Peyer's patch (tissue), 4 donors: ENCODE results near the gene NDST3. TPM values are rescaled to one million over a fixed set of nuclear protein-coding genes. Genes with fewer than 3 reads are reported as not detected.

Experiments
- DNase-seq, 3 donors: peaks; one replicate each; pipeline ENCODE4 v3.0.0-alpha.2; 2017 to 2019
- H3K27ac ChIP-seq, 4 donors: fragments of 200-600 bp; sonication (generic); one replicate each; pipeline ENCODE4 v1.5.1; 2016 to 2019
- H3K27me3 ChIP-seq, 2 donors: fragments of 200-600 bp; sonication (generic); one replicate each; pipeline ENCODE4 v1.5.1; 2019
- H3K36me3 ChIP-seq, 3 donors: fragments of 200-600 bp; sonication (generic); one replicate each; pipeline ENCODE4 v1.5.1; 2016 to 2019
- H3K4me1 ChIP-seq, 4 donors: fragments of 200-600 bp; sonication (generic); one replicate each; pipeline ENCODE4 v1.5.1; 2016 to 2019
- H3K4me3 ChIP-seq, 4 donors: fragments of 200-600 bp; sonication (generic); 1 replicate in 3 of 4; 2 replicates in 1 of 4; pipeline ENCODE4 v1.5.1; 2016 to 2019; ENCODE audit warnings: mild to moderate bottlenecking in 1 of 4
- H3K9me3 ChIP-seq, 4 donors: fragments of 200-600 bp; sonication (generic); one replicate each; pipeline ENCODE4 v1.5.1; 2016 to 2019; ENCODE audit warnings: mild to moderate bottlenecking in 1 of 4
- POLR2A ChIP-seq, 2 donors: fragments of 450-650 bp; IDR thresholded peaks; one replicate each; pipeline ENCODE4 v1.5.1; 2017; ENCODE audit warnings: antibody characterized with exemption in 2 of 2, mild to moderate bottlenecking in 2 of 2, moderate library complexity in 2 of 2
- total RNA-seq, 4 donors: library from RNA; depleted of rRNA; stranded (reverse); fragments of >200 nt; gene quantifications; one replicate each; pipeline ENCODE4 v1.1.0, GENCODE V29; 2016
- TF ChIP-seq, protein P1 (sequence below), 6 experiments: fragments of 450-650 bp in 4 of 6; fragments of 200-600 bp in 2 of 6; sonication (generic) in 1 of 6; IDR thresholded peaks; one replicate each; pipeline ENCODE4 v1.5.1; 2017 to 2019; ENCODE audit warnings: antibody characterized with exemption in 6 of 6, mild to moderate bottlenecking in 3 of 6, moderate library complexity in 1 of 6

The NDST3 gene
- total RNA-seq, 4 donors from 2014 or later = not detected

GRCh38 chr4:118276580-118276979, 242.3 kb downstream of the NDST3 start:
- H3K4me1 ChIP-seq = peaks cover 0 to 17% (median 2%) of the 10 kb centered on the region in 4 donors
- TF ChIP-seq, protein P1, sequence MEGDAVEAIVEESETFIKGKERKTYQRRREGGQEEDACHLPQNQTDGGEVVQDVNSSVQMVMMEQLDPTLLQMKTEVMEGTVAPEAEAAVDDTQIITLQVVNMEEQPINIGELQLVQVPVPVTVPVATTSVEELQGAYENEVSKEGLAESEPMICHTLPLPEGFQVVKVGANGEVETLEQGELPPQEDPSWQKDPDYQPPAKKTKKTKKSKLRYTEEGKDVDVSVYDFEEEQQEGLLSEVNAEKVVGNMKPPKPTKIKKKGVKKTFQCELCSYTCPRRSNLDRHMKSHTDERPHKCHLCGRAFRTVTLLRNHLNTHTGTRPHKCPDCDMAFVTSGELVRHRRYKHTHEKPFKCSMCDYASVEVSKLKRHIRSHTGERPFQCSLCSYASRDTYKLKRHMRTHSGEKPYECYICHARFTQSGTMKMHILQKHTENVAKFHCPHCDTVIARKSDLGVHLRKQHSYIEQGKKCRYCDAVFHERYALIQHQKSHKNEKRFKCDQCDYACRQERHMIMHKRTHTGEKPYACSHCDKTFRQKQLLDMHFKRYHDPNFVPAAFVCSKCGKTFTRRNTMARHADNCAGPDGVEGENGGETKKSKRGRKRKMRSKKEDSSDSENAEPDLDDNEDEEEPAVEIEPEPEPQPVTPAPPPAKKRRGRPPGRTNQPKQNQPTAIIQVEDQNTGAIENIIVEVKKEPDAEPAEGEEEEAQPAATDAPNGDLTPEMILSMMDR (IDR thresholded peaks at IDR 0.05) = no peak
- no peak for TF ChIP-seq POLR2A (IDR thresholded peaks at IDR 0.05)
- no peaks in the 10 kb centered on the region for H3K27me3 ChIP-seq
- H3K9me3 ChIP-seq = no peaks in the 10 kb centered on the region
- peak overlapping the region in 3 of 4 donors; percentile 16 to 92 (median 86) for H3K27ac ChIP-seq
- DNase-seq = no peak
- H3K4me3 ChIP-seq = peak overlapping the region in 2 of 4 donors; percentile 9 to 58
- no peaks in the 10 kb centered on the region for H3K36me3 ChIP-seq

DNA sequence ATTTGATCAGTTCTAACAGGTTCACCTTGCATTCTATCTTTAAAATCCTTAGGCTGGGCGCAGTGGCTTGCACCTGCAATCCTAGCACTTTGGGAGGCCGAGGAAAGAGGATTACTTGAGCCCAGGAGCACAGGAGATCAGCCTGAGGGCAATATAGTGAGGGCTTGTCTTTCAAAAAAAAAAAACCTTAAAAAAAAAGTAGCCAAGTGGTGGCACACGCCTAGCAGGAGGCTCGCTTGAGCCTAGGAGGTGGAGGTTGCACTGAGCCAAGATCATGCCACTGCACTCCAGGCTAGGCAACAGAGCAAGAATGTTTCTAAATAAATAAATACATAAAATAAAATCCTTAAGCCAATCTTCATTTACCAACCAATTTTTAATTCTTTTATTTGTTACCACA, 243.0 kb downstream of the NDST3 start:
- no peaks in the 10 kb centered on the region for H3K9me3 ChIP-seq
- no peaks in the 10 kb centered on the region for H3K27me3 ChIP-seq
- no peak for TF ChIP-seq POLR2A (IDR thresholded peaks at IDR 0.05)
- TF ChIP-seq, protein P1 (IDR thresholded peaks at IDR 0.05) = no peak
- H3K27ac ChIP-seq = peak overlapping the region in 2 of 4 donors; percentile 86 to 92
- H3K4me3 ChIP-seq = peak overlapping the region in 2 of 4 donors; percentile 58 to 70
- peaks cover 0 to 17% (median 2%) of the 10 kb centered on the region in 4 donors for H3K4me1 ChIP-seq
- no peaks in the 10 kb centered on the region for H3K36me3 ChIP-seq
- no peak for DNase-seq

GRCh38 chr4:118278473-118279274, 244.4 kb downstream of the NDST3 start:
- Histone ChIP-seq H3K4me3 (peak overlapping the region; percentile 58 to 86 (median 65)), H3K27me3 (no peaks in the 10 kb centered on the region), H3K4me1 (peaks cover 0 to 17% (median 2%) of the 10 kb centered on the region in 4 donors), H3K36me3 (no peaks in the 10 kb centered on the region), H3K9me3 (no peaks in the 10 kb centered on the region), H3K27ac (peak overlapping the region; percentile 86 to 97 (median 92))
- TF ChIP-seq, protein P1 (IDR thresholded peaks at IDR 0.05) = no peak
- TF ChIP-seq POLR2A (IDR thresholded peaks at IDR 0.05) = peak; percentile 90 to 96
- DNase-seq = peak; percentile 98 to 99 (median 98)

GRCh38 chr4:118279328-118279727, 245.0 kb downstream of the NDST3 start:
- no peaks in the 10 kb centered on the region for H3K27me3 ChIP-seq
- H3K4me3 ChIP-seq = peak overlapping the region; percentile 58 to 86 (median 65)
- DNase-seq = no peak
- no peaks in the 10 kb centered on the region for H3K9me3 ChIP-seq
- H3K4me1 ChIP-seq = peaks cover 0 to 17% (median 2%) of the 10 kb centered on the region in 4 donors
- no peak for TF ChIP-seq POLR2A (IDR thresholded peaks at IDR 0.05)
- TF ChIP-seq, protein P1 (IDR thresholded peaks at IDR 0.05) = no peak
- H3K36me3 ChIP-seq = no peaks in the 10 kb centered on the region
- peak overlapping the region; percentile 86 to 97 (median 92) for H3K27ac ChIP-seq

GRCh38 chr4:118279920-118280432, 245.7 kb downstream of the NDST3 start:
- Histone ChIP-seq H3K4me1 (peaks cover 0 to 17% (median 2%) of the 10 kb centered on the region in 4 donors), H3K9me3 (no peaks in the 10 kb centered on the region), H3K4me3 (peak overlapping the region; percentile 58 to 86 (median 65)), H3K36me3 (no peaks in the 10 kb centered on the region), H3K27me3 (no peaks in the 10 kb centered on the region), H3K27ac (peak overlapping the region in 2 of 4 donors; percentile 92 to 97)
- no peak for DNase-seq
- TF ChIP-seq, protein P1 (IDR thresholded peaks at IDR 0.05) = no peak
- TF ChIP-seq POLR2A (IDR thresholded peaks at IDR 0.05) = no peak
